GM23248 (cell line): ENCODE measurements around the gene FRY. TPM values are rescaled to one million over a fixed set of nuclear protein-coding genes. Genes with fewer than 3 reads are reported as not detected.

Experiments used
- DNase-seq: peaks from one replicate; pipeline ENCODE4 v3.0.0-alpha.2; 2015
- H2AFZ ChIP-seq: fragments of 200-600 bp; sonication (generic); 2 replicates; pipeline ENCODE4 v1.6.1; 2016; ENCODE audit warnings: antibody characterized with exemption
- H3F3A ChIP-seq: fragments of 200-600 bp; sonication (generic); 2 replicates; pipeline ENCODE4 v1.6.1; 2016; ENCODE audit warnings: mild to moderate bottlenecking, antibody characterized with exemption, mixed run types; ENCODE audit not compliant: insufficient read depth
- H3K27ac ChIP-seq: fragments of 200-600 bp; sonication (generic); 2 replicates; pipeline ENCODE4 v1.5.1; 2016; ENCODE audit warnings: mild to moderate bottlenecking
- H3K27me3 ChIP-seq: fragments of 200-600 bp; sonication (generic); replicated peaks from 2 replicates; pipeline ENCODE4 v1.6.1; 2016; ENCODE audit warnings: mild to moderate bottlenecking; ENCODE audit not compliant: insufficient read depth
- H3K36me3 ChIP-seq: fragments of 200-600 bp; sonication (generic); 2 replicates; pipeline ENCODE4 v1.6.1; 2016; ENCODE audit warnings: low read depth, mild to moderate bottlenecking
- H3K4me1 ChIP-seq: fragments of 200-600 bp; sonication (generic); 2 replicates; pipeline ENCODE4 v1.6.1; 2016; ENCODE audit warnings: mild to moderate bottlenecking; ENCODE audit not compliant: insufficient read depth
- H3K4me2 ChIP-seq: fragments of 200-600 bp; sonication (generic); one replicate; pipeline ENCODE4 v1.6.1; 2016; ENCODE audit warnings: mild to moderate bottlenecking; ENCODE audit not compliant: unreplicated experiment
- H3K4me3 ChIP-seq: fragments of 200-600 bp; sonication (generic); 2 replicates; pipeline ENCODE4 v1.5.1; 2016; ENCODE audit warnings: mild to moderate bottlenecking
- H3K79me2 ChIP-seq: fragments of 200-600 bp; sonication (generic); 2 replicates; pipeline ENCODE4 v1.6.1; 2016; ENCODE audit warnings: mild to moderate bottlenecking; ENCODE audit not compliant: insufficient read depth
- H3K9ac ChIP-seq: fragments of 200-600 bp; sonication (generic); 2 replicates; pipeline ENCODE4 v1.6.1; 2016; ENCODE audit warnings: mild to moderate bottlenecking
- H3K9me2 ChIP-seq: fragments of 200-600 bp; sonication (generic); 2 replicates; pipeline ENCODE4 v1.6.1; 2016; ENCODE audit warnings: mixed run types, mild to moderate bottlenecking, moderate library complexity; ENCODE audit not compliant: insufficient read depth
- H3K9me3 ChIP-seq: fragments of 200-600 bp; sonication (generic); one replicate; pipeline ENCODE4 v1.6.1; 2017; ENCODE audit warnings: low read depth
- H4K20me1 ChIP-seq: fragments of 200-600 bp; sonication (generic); 2 replicates; pipeline ENCODE4 v1.6.0; 2016; ENCODE audit not compliant: insufficient read depth
- EZH2 ChIP-seq: fragments of 200-600 bp; sonication (generic); IDR thresholded peaks from 2 replicates; pipeline ENCODE4 v1.6.1; 2018; ENCODE audit warnings: antibody characterized with exemption, mild to moderate bottlenecking; ENCODE audit not compliant: insufficient read depth, poor library complexity, severe bottlenecking
- EZH2phosphoT487 ChIP-seq: fragments of 200-600 bp; sonication (generic); IDR thresholded peaks from 2 replicates; pipeline ENCODE4 v1.6.1; 2018; ENCODE audit warnings: antibody characterized with exemption, moderate library complexity, mild to moderate bottlenecking, low read depth; ENCODE audit not compliant: insufficient read depth
- WGBS, 2 experiments: methylation state at CpG; one replicate each; pipeline ENCODE4 v1.1.6; 2015 to 2017; ENCODE audit warnings: low lambda C conversion rate in 2 of 2, low coverage in 1 of 2; ENCODE audit errors: missing lambda C conversion rate in 2 of 2; 5-methylcytosine and 5-hydroxymethylcytosine counted together
- in situ Hi-C: fragments of 300-500 bp; cut with MboI; formaldehyde crosslinking; loops from 2 replicates; pipeline ENCODE4 v1.15.0; 2020
- polyA plus RNA-seq: library from polyadenylated mRNA; unstranded; fragments of >200 nt; fragmentation: Nextera tagmentation; extraction: Ambion mirVana; gene quantifications from 2 replicates; pipeline ENCODE4 v1.2.1, GENCODE V29; 2016
- total RNA-seq: library from RNA; depleted of rRNA; stranded (reverse); fragments of >200 nt; shearing (Covaris generic); gene quantifications from 2 replicates; pipeline ENCODE4 v1.2.3, GENCODE V29; 2014

Gene FRY
- total and polyA plus RNA-seq, 2 experiments from 2014 or later: 2.2 to 4.3 TPM

GRCh38 chr13:32075170-32075851 is 43.7 kb downstream of the FRY start:
- Histone ChIP-seq H3F3A (no peaks in the 10 kb centered on the region), H4K20me1 (no peaks in the 10 kb centered on the region), H3K79me2 (no peaks in the 10 kb centered on the region), H3K9ac (no peak overlapping the region), H3K9me3 (no peaks in the 10 kb centered on the region), H3K9me2 (no peaks in the 10 kb centered on the region), H3K27ac (no peak overlapping the region), H3K27me3 (no peaks in the 10 kb centered on the region), H2AFZ (no peak overlapping the region), H3K4me3 (no peak overlapping the region), H3K36me3 (no peaks in the 10 kb centered on the region), H3K4me2 (no peak overlapping the region), H3K4me1 (no peaks in the 10 kb centered on the region)
- no peak for DNase-seq
- in situ Hi-C loops: no loop called here
- no peak for TF ChIP-seq EZH2
- no peak for TF ChIP-seq EZH2phosphoT487
- WGBS, 2 experiments: 93 to 100% methylated on average over 2 of the region's 2 CpGs

GRCh38 chr13:32079587-32079986 is 48.0 kb downstream of the FRY start:
- Histone ChIP-seq H2AFZ (no peak overlapping the region), H3K9me3 (no peaks in the 10 kb centered on the region), H3K4me1 (no peaks in the 10 kb centered on the region), H3K79me2 (no peaks in the 10 kb centered on the region), H3K36me3 (no peaks in the 10 kb centered on the region), H3K4me2 (no peak overlapping the region), H3K27ac (no peak overlapping the region), H4K20me1 (no peaks in the 10 kb centered on the region), H3F3A (no peaks in the 10 kb centered on the region), H3K9me2 (no peaks in the 10 kb centered on the region), H3K9ac (no peak overlapping the region), H3K27me3 (no peaks in the 10 kb centered on the region), H3K4me3 (no peak overlapping the region)
- in situ Hi-C loops: no loop called here
- no peak for DNase-seq
- TF ChIP-seq EZH2 (no peak), EZH2phosphoT487 (no peak)
- 89 to 90% methylated on average over 3 of the region's 3 CpGs for WGBS, 2 experiments

GRCh38 chr13:32080328-32080744 is 48.8 kb downstream of the FRY start:
- H3K27me3 ChIP-seq: no peaks in the 10 kb centered on the region
- no peak overlapping the region for H2AFZ ChIP-seq
- H3K4me1 ChIP-seq: no peaks in the 10 kb centered on the region
- WGBS, 2 experiments: 91 to 93% methylated on average over 1 of the region's 1 CpG
- H3K9ac ChIP-seq: no peak overlapping the region
- no peak overlapping the region for H3K27ac ChIP-seq
- no peaks in the 10 kb centered on the region for H3K9me2 ChIP-seq
- H3K4me2 ChIP-seq: no peak overlapping the region
- H4K20me1 ChIP-seq: no peaks in the 10 kb centered on the region
- H3F3A ChIP-seq: no peaks in the 10 kb centered on the region
- no peak for DNase-seq
- H3K4me3 ChIP-seq: no peak overlapping the region
- H3K9me3 ChIP-seq: no peaks in the 10 kb centered on the region
- H3K36me3 ChIP-seq: no peaks in the 10 kb centered on the region
- in situ Hi-C loops: no loop called here
- TF ChIP-seq EZH2phosphoT487: no peak
- TF ChIP-seq EZH2: no peak
- H3K79me2 ChIP-seq: no peaks in the 10 kb centered on the region

- Histone ChIP-seq H3K9ac (no peak overlapping the region), H2AFZ (no peak overlapping the region), H3K4me3 (no peak overlapping the region), H3K9me3 (no peaks in the 10 kb centered on the region), H3K9me2 (no peaks in the 10 kb centered on the region), H3K79me2 (no peaks in the 10 kb centered on the region), H3K27ac (no peak overlapping the region), H3K27me3 (no peaks in the 10 kb centered on the region), H3K4me1 (no peaks in the 10 kb centered on the region), H4K20me1 (no peaks in the 10 kb centered on the region), H3K4me2 (no peak overlapping the region), H3F3A (no peaks in the 10 kb centered on the region), H3K36me3 (no peaks in the 10 kb centered on the region)
- DNase-seq: no peak
- 96 to 98% methylated on average over 2 of the region's 2 CpGs for WGBS, 2 experiments
- TF ChIP-seq EZH2 (no peak), EZH2phosphoT487 (no peak)
- in situ Hi-C loops: no loop called here
These were observed 50.0 kb downstream of the FRY start for GRCh38 chr13:32081591-32081990.
